PFSK-1 (cell line): ENCODE measurements around the gene FNIP1.

Source experiments
- FOXP2 ChIP-seq: optimal IDR thresholded peaks from 2 replicates; pipeline ENCODE3; 2011; ENCODE audit warnings: borderline replicate concordance, control low read depth, inconsistent platforms; ENCODE audit not compliant: insufficient read depth; ENCODE audit errors: extremely low read length, extremely low read depth
- POLR2AphosphoS5 ChIP-seq: IDR thresholded peaks from 2 replicates; pipeline ENCODE4 v1.6.1; 2012; ENCODE audit warnings: low read depth, mild to moderate bottlenecking, control low read depth, low read length, moderate library complexity
- REST ChIP-seq, 2 experiments: IDR thresholded peaks; 2 replicates each; pipeline versions ENCODE4 v1.6.1 to v1.8.0; 2011 to 2012; ENCODE audit warnings: low read depth in 2 of 2, low read length in 2 of 2, control low read depth in 1 of 2, inconsistent platforms in 1 of 2, mild to moderate bottlenecking in 1 of 2, moderate library complexity in 1 of 2; ENCODE audit not compliant: insufficient read depth in 1 of 2
- SIN3A ChIP-seq: IDR thresholded peaks from 2 replicates; pipeline ENCODE4 v1.6.1; 2012; ENCODE audit warnings: mild to moderate bottlenecking, low read length, moderate library complexity, borderline replicate concordance; ENCODE audit not compliant: insufficient read depth
- TAF1 ChIP-seq: IDR thresholded peaks from 2 replicates; pipeline ENCODE4 v1.6.1; 2012; ENCODE audit warnings: low read length, control low read depth, borderline replicate concordance; ENCODE audit not compliant: insufficient read depth

- TF ChIP-seq POLR2AphosphoS5 = no peak
- TF ChIP-seq TAF1 = no peak
- TF ChIP-seq FOXP2 = no peak
- no peak for TF ChIP-seq SIN3A
- no peak for TF ChIP-seq REST (IDR thresholded peaks at IDR 0.05; ENCODE audit: insufficient read depth in 1 of 2, low read depth in 2 of 2, low read length in 2 of 2)
Measured at GRCh38 chr5:131821221-131821620, 24.4 kb upstream of the FNIP1 start.
